HK-2 (cell line): Measurements from ENCODE around the gene ATP6V0A1.
"Not testable (repeated sequence)": the region's sequence is repeated elsewhere in the genome, so short reads cannot be mapped to it uniquely, and the experiment has no call there.

Experiments used
- DNase-seq: peaks from one replicate; pipeline ENCODE4 v3.0.0-alpha.2; 2018; ENCODE audit not compliant: unreplicated experiment

Gene ATP6V0A1

DNA sequence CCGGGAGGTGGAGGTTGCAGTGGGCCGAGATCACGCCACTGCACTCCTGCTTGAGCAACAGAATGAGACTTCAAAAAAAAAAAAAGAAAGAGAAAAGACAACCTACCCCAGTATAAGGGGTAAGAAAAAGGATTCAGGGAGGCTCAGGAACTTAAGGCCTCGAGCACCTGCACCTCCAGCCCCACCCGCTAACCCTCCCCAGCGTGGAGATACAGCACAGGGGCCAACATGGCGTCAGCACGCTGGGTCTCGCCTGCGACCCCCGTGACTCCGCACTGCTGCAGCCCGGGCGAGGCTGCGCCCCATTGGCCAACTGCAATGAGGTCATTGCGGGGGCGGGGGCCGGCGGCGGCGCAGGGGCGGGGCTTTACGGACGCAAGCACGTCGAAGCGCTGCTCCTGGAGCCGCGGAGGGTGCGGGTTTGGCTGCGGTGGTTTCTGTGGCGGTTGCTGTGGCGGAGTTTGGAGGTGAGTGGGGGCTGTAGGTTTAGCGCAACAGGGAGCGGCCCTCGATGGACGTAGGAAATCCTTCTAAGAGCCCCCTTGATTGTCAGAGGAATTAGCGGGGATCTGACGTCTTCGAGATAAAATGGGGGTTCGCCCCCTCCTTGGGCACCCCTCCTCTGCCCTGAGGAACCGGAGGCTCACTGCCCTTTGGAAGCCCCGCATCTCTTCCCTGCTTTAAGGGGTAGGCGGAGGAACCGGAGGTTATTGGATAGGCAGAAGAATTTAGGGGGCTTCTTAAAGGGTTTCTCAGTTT lies at the start of gene ATP6V0A1:
ATP6V0A1 (plus strand) TSS at position 382 of the 759 bp plus-strand sequence. CDS start 2,017 bp downstream, outside the sequence.
- DNase-seq = peak; percentile 90

DNA sequence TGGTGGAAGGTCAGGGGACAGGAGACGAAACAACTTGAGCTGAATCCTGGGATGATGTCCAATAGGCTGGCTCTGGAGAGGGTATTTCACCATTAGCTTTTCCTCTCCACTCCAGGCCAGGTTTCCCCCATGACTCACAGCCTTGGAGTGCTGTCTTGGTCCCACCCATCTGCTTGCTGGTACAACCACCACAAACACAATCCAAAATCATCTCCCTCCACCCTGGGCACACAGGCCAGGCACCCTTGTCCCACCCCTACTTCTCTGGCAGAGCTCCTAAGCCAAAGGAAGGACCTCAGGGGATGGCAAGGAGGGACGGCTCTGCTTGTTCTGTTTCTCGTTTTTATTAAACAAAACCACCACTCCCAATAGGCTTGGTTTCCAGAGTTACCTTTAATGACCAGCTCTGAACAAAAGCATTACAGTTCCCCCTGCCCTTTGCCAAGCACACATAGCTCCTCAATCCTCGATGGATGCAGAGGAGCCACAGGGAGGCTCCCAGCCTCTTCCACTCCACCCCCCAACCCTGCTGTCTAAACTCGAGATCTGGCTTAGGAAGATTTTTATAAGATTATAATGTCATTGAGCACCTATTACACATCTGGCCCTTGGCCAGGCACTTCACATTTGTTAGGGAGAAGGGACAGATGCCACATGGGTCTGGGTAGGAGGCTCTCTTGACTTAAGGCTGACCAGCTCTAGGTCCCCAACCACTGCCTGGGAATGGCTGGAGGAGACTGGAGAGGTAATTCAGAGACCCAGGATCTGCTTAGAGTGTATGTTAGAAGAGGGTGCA lies 49.0 kb upstream of the ATP6V0A1 start:
- DNase-seq = peak; percentile 66

GRCh38 chr17:42410319-42410685 lies 48.4 kb upstream of the ATP6V0A1 start:
- no peak for DNase-seq

DNA sequence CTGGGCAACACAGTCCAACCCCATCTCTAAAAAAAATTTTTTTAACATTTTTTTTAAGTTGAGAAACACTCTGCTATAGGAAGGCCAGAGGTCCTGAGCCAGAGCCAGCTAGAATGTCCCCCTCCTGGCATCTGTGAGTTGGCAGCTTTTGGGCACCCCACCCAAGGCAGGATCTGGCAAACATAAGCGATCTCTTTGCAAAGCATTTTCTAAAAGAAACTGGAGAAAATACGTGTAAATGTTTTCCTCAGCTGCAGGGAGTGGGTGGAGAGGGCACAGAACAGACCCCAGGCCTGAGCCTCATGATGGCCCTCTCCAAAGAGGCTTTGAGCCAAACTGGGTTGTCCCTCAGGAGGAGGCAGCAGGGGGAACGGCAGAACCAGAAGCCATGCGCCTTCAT lies 47.3 kb upstream of the ATP6V0A1 start:
- no peak for DNase-seq

GRCh38 chr17:42411905-42412679 lies 46.6 kb upstream of the ATP6V0A1 start:
- no peak for DNase-seq

- no peak for DNase-seq
Measured at GRCh38 chr17:42413464-42414040, 45.1 kb upstream of the ATP6V0A1 start.

- DNase-seq = no peak
Measured at GRCh38 chr17:42414704-42415409, 43.8 kb upstream of the ATP6V0A1 start.

GRCh38 chr17:42417981-42418380 lies 40.7 kb upstream of the ATP6V0A1 start:
- not testable (repeated sequence) for DNase-seq

GRCh38 chr17:42421136-42421506 lies 37.6 kb upstream of the ATP6V0A1 start:
- DNase-seq = no peak

- DNase-seq = peak; percentile 78
Measured at GRCh38 chr17:42421507-42422338, 37.0 kb upstream of the ATP6V0A1 start.

- peak; percentile 54 for DNase-seq
Measured at GRCh38 chr17:42422412-42422957, 36.2 kb upstream of the ATP6V0A1 start.

GRCh38 chr17:42422958-42423712 lies 35.5 kb upstream of the ATP6V0A1 start, which contains the start of gene CAVIN1:
CAVIN1 (minus strand) TSS chr17:42423256; CDS start chr17:42423097, 159 bp downstream.
- DNase-seq = peak; percentile 96

DNA sequence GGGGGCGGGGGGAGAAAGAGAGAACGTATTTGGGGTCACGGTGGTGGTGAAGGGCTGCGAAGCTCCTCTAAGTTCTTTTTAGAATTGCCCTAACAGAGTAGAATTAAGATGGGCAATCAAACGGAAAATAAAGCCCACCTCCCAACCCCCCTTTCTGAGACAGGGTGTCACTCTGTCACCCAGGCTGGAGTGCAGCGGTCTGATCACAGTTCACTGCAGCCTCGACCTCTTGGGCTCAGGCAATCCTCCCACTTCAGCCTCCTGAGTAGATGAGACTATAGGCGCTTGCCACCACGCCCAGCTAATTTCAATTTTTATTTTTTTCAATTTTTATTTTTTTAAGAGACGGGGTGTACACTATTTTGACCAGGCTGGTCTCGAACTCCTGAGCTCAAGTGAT lies 34.9 kb upstream of the ATP6V0A1 start:
- DNase-seq = no peak

DNA sequence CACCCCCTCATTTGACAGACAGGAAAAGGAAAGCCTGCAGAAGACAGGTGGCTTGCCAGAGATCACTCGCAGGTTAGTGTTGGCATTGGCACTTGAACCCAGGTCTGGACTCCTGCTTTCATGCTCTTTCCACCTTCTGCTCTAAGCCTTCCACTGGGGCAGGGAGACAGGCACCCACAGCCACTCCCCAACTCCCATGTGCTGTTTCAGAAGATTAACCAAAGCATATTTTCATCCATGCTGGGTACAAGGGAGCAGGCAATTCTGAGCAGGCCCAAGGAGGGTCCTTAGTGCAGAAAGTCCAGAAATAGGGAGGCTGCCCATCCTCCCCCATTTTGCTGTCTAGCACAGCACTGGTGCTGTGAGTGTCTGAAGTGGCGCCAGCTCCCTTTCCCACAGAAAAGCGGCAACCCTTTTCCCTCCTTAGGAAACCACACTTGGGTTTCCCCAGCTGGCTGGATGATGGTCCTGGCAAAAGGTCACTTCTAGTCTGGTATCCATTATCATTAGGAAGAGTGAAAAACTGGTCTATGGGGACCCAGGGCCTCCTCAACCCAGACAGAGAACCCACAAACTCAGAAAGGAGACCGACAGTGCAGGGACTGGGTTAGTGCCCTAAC lies 33.6 kb upstream of the ATP6V0A1 start:
- DNase-seq = no peak

DNA sequence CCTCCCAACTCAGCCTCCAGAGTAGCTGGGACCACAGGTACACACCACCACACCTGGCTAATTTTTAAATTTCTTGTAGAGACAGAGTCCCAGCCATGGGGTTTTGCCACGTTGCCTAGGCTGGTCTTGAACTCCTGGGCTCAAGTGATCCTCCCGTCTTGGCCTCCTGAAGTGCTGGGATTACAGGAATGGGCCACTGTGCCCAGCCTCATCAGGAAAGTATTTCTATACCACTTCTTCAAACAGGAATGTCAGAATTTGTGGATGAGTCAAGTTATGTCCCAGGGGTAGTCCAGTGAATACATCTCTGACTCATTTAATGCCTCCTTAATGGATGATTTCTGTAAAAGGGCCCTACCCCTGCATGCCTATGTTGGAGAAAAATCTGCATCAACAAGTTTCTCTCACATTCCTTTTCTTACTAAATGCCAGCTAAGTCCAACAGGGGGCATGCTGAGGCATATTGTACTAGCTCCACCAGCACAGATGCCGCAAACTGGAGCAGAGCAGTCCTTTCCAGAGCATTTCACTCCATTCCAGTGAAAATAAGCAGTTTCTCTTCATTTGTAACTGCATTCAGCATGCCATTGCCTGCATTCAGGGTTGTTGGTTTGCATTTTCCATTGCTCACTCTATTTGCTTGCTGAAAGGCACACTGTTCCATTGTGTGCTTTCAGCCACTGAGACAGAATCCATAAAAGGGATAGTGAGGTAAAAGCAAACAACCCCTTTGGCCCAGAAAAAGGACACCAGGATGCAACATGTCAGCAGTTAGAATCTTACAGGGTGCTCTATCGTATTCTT lies 30.3 kb upstream of the ATP6V0A1 start:
- peak; percentile 72 for DNase-seq

- DNase-seq = no peak
Measured at GRCh38 chr17:42429726-42430447, 28.8 kb upstream of the ATP6V0A1 start.

DNA sequence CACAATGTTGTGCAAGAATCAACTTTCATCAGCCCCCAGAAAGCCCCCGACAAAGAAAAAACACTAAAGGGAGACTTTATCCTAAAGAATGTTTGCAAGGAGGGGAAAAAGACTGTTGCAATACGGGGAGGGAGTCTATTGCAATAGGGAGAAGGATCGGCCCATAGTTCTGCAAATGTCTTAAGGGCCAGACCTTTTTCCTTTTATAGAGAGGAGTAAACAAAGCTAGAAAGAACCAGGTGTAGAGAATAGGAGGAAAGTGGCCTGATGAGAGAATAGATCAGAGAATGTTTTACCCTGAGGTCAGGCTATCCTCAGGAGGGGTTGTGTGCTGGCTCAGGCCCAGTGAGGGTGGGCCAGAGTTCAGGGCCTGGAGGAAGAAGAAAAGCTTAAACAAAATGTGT lies 26.9 kb upstream of the ATP6V0A1 start:
- no peak for DNase-seq
